ENCODE results near the gene COP1.
"Not testable (repeated sequence)": the region's sequence is repeated elsewhere in the genome, so short reads cannot be mapped to it uniquely, and the experiment has no call there.

COP1 gene

GRCh38 chr1:176051902-176052518 lies 155.1 kb downstream of the COP1 start:
- in situ Hi-C loops (cut with MboI; ENCODE audit: low sequenced_read_pairs), result loop anchor here (25.0 kb wide), 2 partner anchors 565 to 690 kb away; no protein-coding TSS in a partner anchor

GRCh38 chr1:176051402-176051801 lies 155.7 kb downstream of the COP1 start:
- in situ Hi-C loops (cut with MboI; ENCODE audit: low sequenced_read_pairs), result loop anchor here (25.0 kb wide), 2 partner anchors 564 to 689 kb away; no protein-coding TSS in a partner anchor

DNA sequence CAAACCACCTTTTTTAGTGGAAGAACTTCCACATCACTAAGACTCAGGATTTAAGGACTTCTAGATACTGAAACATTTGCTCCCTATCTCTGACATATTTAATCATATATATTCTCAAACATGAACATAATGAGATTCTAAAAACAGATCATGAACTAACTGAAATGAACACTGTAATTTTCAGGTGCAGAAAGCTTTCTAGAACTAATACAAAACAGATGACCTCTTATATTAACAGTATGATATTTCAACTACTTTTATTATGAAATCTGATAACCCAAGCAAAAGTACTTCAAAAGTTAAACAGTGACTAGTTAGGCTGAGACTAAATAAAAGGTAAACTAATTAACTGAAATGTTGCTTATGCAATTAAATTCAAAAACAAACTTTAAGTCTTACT lies 157.5 kb downstream of the COP1 start:
- in situ Hi-C loops (cut with MboI; ENCODE audit: low sequenced_read_pairs), result no loop called here

DNA sequence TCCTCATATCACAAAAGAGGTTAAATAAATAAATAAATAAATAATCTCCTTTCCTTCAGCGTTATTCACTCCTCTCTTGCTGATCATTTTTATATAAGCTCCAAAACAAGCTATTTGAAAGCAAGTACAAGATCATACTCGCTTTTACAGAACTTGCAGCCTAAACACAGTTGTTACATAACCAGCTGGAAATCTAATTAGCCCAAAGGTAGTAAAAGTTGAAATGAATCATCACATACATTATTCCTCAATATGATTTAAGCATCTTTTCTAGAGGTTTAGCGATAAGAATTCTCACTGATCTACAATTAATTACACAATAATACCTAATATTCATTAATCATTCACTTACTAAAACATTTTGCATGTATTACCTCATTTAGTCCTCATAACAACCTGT lies 160.2 kb downstream of the COP1 start:
- in situ Hi-C loops (cut with MboI; ENCODE audit: low sequenced_read_pairs), result no loop called here

- in situ Hi-C loops (cut with MboI; ENCODE audit: low sequenced_read_pairs), result no loop called here
These were observed 163.5 kb downstream of the COP1 start for GRCh38 chr1:176043537-176043936.

DNA sequence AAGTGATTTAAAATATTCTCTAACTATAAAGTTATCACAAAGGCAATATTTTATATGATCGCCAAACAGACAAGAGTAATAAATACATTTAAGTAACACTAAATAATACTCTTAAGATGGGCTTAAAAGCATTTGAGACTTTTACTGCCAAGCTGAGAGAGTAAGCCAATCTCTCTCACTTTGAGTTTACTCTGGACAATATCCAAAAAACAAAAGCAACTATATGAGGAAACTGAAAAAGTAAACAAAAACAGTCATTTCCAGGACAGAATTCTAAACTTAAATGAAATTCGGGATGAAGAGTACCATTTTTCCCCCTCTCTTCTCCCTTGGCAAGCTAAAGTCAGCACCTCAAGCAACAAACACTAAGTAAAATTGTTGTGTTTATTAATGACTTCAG lies 173.2 kb downstream of the COP1 start:
- in situ Hi-C loops (cut with MboI; ENCODE audit: low sequenced_read_pairs), result no loop called here

GRCh38 chr1:176033474-176033873 lies 173.6 kb downstream of the COP1 start:
- in situ Hi-C loops (cut with MboI; ENCODE audit: low sequenced_read_pairs), result no loop called here

DNA sequence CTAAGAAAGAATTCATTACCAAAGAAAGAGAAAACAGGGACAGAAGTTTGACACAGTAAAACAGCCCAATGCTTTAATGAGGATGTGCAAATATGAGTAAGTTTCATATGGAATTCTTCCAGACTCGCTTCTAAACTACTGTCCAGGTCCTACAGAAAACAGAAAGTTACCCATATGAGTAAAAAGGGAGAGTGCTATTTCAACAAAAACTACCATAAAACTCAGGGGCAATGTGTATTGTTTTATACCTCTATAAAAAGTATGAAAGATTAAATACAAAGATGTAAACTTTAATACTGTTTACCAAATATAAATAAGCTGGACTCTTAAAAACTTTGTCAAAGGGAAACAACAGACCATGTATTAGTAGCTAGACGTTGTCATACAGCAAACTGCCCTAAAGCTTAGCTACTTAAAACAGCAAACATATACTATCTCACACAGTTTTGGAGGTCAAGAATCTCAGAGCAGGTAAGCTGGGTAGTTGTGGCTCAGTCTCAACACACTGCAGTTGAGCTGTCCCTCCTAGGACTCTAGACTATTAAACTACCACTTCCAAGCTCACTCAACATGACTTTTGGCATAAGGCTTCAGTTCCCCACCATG lies 174.9 kb downstream of the COP1 start:
- in situ Hi-C loops (cut with MboI; ENCODE audit: low sequenced_read_pairs), result no loop called here

GRCh38 chr1:176029609-176030008 lies 177.5 kb downstream of the COP1 start:
- in situ Hi-C loops (cut with MboI; ENCODE audit: low sequenced_read_pairs), result no loop called here

- in situ Hi-C loops (cut with MboI; ENCODE audit: low sequenced_read_pairs), result no loop called here
These were observed 177.9 kb downstream of the COP1 start for GRCh38 chr1:176029155-176029554.

- in situ Hi-C loops (cut with MboI; ENCODE audit: low sequenced_read_pairs), result not testable (repeated sequence)
These were observed 179.2 kb downstream of the COP1 start for GRCh38 chr1:176027934-176028333.

- in situ Hi-C loops (cut with MboI; ENCODE audit: low sequenced_read_pairs), result no loop called here
These were observed 184.5 kb downstream of the COP1 start for GRCh38 chr1:176022574-176022973.

DNA sequence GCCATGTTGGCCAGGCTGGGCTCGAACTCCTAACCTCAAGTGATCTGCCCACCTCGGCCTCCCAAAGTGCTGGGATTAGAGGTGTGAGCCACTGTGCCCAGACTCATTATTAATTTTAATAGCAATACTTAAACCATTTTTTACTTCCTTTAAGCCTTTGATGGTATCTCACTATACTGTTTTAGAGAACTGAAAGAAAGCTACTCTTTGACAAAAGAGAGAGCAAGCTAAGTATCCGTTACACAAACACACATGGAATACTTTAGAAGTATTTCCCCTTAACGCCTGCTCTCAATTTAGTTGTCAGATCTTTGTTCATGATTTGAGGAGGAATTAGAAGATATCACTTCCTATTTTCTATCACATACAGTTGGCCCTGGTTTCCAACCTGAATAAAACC lies 189.4 kb downstream of the COP1 start:
- in situ Hi-C loops (cut with MboI; ENCODE audit: low sequenced_read_pairs), result no loop called here

DNA sequence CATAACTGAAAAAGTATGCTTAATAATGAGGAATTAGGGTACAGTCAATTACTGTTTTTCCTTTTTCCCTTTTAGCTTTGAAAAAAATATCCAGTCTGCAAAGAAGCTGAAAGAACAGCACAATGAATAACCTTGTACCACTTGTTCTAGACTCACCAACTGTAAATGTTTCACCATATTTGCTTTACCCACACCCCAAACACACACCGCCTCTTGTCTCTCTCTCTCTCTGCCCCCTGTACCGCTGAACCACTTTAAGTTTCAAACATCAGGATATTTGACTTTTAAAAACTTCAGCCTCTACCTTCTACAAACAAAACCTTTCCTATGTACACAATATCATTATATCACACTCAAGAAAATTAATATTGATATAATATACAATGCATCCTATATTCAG lies 197.1 kb downstream of the COP1 start:
- in situ Hi-C loops (cut with MboI; ENCODE audit: low sequenced_read_pairs), result no loop called here

GRCh38 chr1:176007756-176008389 lies 199.2 kb downstream of the COP1 start:
- in situ Hi-C loops (cut with MboI; ENCODE audit: low sequenced_read_pairs), result not testable (repeated sequence)

DNA sequence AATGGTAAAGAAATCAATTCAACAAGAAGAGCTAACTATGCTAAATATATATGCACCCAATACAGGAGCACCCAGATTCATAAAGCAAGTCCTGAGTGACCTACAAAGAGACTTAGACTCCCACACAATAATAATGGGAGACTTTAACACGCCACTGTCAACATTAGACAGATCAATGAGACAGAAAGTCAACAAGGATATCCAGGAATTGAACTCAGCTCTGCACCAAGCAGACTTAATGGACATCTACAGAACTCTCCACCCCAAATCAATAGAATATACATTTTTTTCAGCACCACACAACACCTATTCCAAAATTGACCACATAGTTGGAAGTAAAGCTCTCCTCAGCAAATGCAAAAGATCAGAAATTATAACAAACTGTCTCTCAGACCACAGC lies 212.4 kb downstream of the COP1 start:
- in situ Hi-C loops (cut with MboI; ENCODE audit: low sequenced_read_pairs), result not testable (repeated sequence)

DNA sequence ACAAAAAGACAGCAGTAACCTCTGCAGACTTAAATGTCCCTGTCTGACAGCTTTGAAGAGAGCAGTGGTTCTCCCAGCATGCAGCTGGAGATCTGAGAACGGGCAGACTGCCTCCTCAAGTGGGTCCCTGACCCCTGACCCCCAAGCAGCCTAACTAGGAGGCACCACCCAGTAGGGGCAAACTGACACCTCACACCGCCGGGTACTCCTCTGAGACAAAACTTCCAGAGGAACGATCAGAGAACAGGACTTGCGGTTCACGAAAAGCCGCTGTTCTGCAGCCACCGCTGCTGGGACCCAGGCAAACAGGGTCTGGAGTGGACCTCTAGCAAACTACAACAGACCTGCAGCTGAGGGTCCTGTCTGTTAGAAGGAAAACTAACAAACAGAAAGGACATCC lies 214.3 kb downstream of the COP1 start:
- in situ Hi-C loops (cut with MboI; ENCODE audit: low sequenced_read_pairs), result not testable (repeated sequence)

DNA sequence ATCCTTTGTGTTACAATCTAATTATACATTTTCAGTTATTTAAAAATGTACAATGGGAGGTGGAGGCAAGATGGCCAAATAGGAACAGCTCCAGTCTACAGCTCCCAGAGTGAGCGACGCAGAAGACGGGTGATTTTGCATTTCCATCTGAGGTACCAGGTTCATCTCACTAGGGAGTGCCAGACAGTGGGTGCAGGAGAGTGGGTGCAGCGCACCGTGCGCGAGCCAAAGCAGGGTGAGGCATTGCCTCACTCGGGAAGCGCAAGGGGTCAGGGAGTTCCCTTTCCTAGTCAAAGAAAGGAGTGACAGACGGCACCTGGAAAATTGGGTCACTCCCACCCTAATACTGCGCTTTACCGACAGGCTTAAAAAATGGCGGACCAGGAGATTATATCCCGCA lies 214.9 kb downstream of the COP1 start:
- in situ Hi-C loops (cut with MboI; ENCODE audit: low sequenced_read_pairs), result not testable (repeated sequence)

DNA sequence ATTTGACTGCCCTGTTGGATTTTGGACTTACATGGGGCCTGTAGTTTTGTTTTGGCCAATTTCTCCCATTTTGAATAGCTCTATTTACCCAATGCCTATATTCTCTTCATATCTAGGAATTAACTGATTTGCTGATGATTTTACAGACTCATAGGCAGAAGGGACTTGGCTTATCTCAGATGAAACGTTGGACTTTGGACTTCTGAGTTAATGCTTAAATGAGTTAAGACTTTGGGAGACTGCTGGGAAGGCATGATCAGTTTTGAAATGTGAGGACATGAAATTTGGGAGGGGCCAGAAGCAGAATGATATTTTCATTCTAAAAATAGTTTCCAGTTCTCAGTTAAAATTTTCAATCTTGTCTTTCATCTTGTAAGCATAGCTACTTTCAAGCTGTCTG lies 222.3 kb downstream of the COP1 start:
- in situ Hi-C loops (cut with MboI; ENCODE audit: low sequenced_read_pairs), result no loop called here

DNA sequence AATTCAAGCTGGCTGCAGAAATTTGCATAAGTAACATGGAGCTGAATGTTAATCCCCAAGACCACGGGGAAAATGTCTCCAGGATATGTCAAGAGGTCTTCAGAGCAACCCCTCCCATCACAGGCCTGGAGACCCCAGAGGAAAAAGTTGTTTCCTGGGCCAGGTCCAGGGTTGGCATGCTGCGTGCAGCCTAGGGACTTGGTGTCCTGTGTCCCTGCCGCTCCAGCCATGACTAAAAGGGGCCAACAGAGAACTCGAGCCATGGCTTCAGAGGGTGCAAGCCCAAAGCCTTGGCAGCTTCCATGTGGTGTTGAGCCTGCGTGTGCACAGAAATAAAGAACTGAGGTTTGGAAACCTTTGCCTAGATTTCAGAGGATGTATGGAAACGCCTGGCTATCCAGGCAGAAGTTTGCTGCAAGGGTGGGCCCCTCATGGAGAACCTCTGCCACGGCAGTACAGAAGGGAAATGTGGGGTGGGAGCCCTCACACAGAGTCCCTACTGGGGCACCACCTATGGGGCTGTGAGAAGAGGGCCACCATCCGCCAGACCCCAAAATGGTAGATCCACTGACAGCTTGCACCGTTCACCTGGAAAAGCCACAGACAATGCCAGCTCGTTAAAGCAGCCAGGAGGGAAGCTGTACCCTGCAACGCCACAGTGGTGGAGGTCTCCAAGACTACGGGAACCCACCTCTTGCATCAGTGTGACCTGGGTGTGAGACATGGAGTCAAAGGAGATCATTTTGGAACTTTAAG lies 222.9 kb downstream of the COP1 start:
- in situ Hi-C loops (cut with MboI; ENCODE audit: low sequenced_read_pairs), result no loop called here

- in situ Hi-C loops (cut with MboI; ENCODE audit: low sequenced_read_pairs), result not testable (repeated sequence)
These were observed 223.7 kb downstream of the COP1 start for GRCh38 chr1:175983363-175983762.

GRCh38 chr1:175981128-175981527 lies 226.0 kb downstream of the COP1 start:
- in situ Hi-C loops (cut with MboI; ENCODE audit: low sequenced_read_pairs), result no loop called here
